HEK293 (cell line): Measurements from ENCODE around the gene NT5DC3.

Experiments
- CTCF ChIA-PET: fragments of 350-600 bp; formaldehyde crosslinking; extraction: SDS; loops from one replicate; lab custom pipeline; 2021; ENCODE audit warnings: antibody characterized with exemption; lab: Yijun Ruan, JAX
- POLR2A ChIA-PET: fragments of 300-600 bp; formaldehyde crosslinking; extraction: SDS; loops from one replicate; lab custom pipeline; 2020; ENCODE audit warnings: antibody characterized with exemption, inconsistent platforms; lab: Yijun Ruan, JAX
- H3K27ac ChIP-seq: fragments of 200-500 bp; sonication (Bioruptor generic); 2 replicates; pipeline ENCODE4 v1.5.1; 2014; ENCODE audit warnings: low read depth, low read length, control low read depth, inconsistent platforms; ENCODE audit errors: extremely low read depth
- H3K36me3 ChIP-seq, 2 experiments: fragments of 200-500 bp in 1 of 2; sonication (Bioruptor generic) in 1 of 2; 1 replicate in 1 of 2; 2 replicates in 1 of 2; pipeline ENCODE4 v1.5.1; 2014 to 2017; ENCODE audit warnings: inconsistent platforms in 2 of 2, low read length in 2 of 2; ENCODE audit not compliant: control insufficient read depth in 2 of 2, insufficient read depth in 1 of 2
- H3K4me1 ChIP-seq: fragments of 200-500 bp; sonication (Bioruptor generic); 2 replicates; pipeline ENCODE4 v1.5.1; 2014; ENCODE audit warnings: mild to moderate bottlenecking, low read length, inconsistent platforms; ENCODE audit not compliant: control insufficient read depth, insufficient read depth
- H3K4me3 ChIP-seq: 2 replicates; pipeline ENCODE4 v1.5.1; 2011; ENCODE audit warnings: low read depth, mild to moderate bottlenecking, control low read depth, low read length, moderate library complexity
- H3K9me3 ChIP-seq: fragments of 200-500 bp; sonication (Bioruptor generic); 2 replicates; pipeline ENCODE4 v1.5.1; 2014; ENCODE audit warnings: low read depth, low read length, inconsistent platforms; ENCODE audit not compliant: control insufficient read depth, insufficient read depth
- KLF1 ChIP-seq: fragments of 450-650 bp; formaldehyde crosslinking; IDR thresholded peaks from 2 replicates; pipeline ENCODE4 v1.5.1; 2016; ENCODE audit warnings: missing biosample characterization, missing genetic modification characterization
- KLF10 ChIP-seq: fragments of 450-650 bp; IDR thresholded peaks from 2 replicates; pipeline ENCODE4 v1.5.1; 2018; ENCODE audit warnings: missing biosample characterization, mild to moderate bottlenecking, missing genetic modification characterization
- KLF8 ChIP-seq: fragments of 450-650 bp; formaldehyde crosslinking; IDR thresholded peaks from 2 replicates; pipeline ENCODE4 v1.5.1; 2016; ENCODE audit warnings: missing biosample characterization, missing genetic modification characterization
- PBX3 ChIP-seq: sonication (generic); formaldehyde crosslinking; IDR thresholded peaks from 2 replicates; pipeline ENCODE4 v1.8.1; 2022; ENCODE audit warnings: mild to moderate bottlenecking, moderate library complexity, missing genetic modification reagents
- SETDB1 ChIP-seq: IDR thresholded peaks from one replicate; pipeline ENCODE4 v1.6.1; 2017; ENCODE audit warnings: mild to moderate bottlenecking, low read length, moderate library complexity, mixed read lengths; ENCODE audit not compliant: insufficient read length
- TRIM28 ChIP-seq: IDR thresholded peaks from 2 replicates; pipeline ENCODE4 v1.6.1; 2011; ENCODE audit warnings: low read length, control low read depth, borderline replicate concordance
- TSHZ1 ChIP-seq: fragments of 450-650 bp; formaldehyde crosslinking; IDR thresholded peaks from 2 replicates; pipeline ENCODE4 v1.5.1; 2016; ENCODE audit warnings: missing biosample characterization, missing genetic modification characterization, borderline replicate concordance
- ZBTB20 ChIP-seq: fragments of 450-650 bp; formaldehyde crosslinking; IDR thresholded peaks from 2 replicates; pipeline ENCODE4 v1.5.1; 2016; ENCODE audit warnings: missing biosample characterization, missing genetic modification characterization
- ZNF133 ChIP-seq: fragments of 450-650 bp; formaldehyde crosslinking; IDR thresholded peaks from 2 replicates; pipeline ENCODE4 v1.5.1; 2016; ENCODE audit warnings: missing biosample characterization, missing genetic modification characterization
- ZNF138 ChIP-seq: fragments of 450-650 bp; formaldehyde crosslinking; IDR thresholded peaks from 2 replicates; pipeline ENCODE4 v1.5.1; 2016; ENCODE audit warnings: missing biosample characterization, missing genetic modification characterization, borderline replicate concordance
- ZNF157 ChIP-seq: fragments of 450-650 bp; formaldehyde crosslinking; IDR thresholded peaks from 2 replicates; pipeline ENCODE4 v1.5.1; 2016; ENCODE audit warnings: missing biosample characterization, missing genetic modification characterization
- ZNF18 ChIP-seq: fragments of 450-650 bp; formaldehyde crosslinking; IDR thresholded peaks from 2 replicates; pipeline ENCODE4 v1.5.1; 2016; ENCODE audit warnings: missing biosample characterization, missing genetic modification characterization
- ZNF324 ChIP-seq: fragments of 450-650 bp; formaldehyde crosslinking; IDR thresholded peaks from 2 replicates; pipeline ENCODE4 v1.5.1; 2016; ENCODE audit warnings: missing biosample characterization, missing genetic modification characterization
- ZNF350 ChIP-seq: fragments of 450-650 bp; formaldehyde crosslinking; IDR thresholded peaks from 2 replicates; pipeline ENCODE4 v1.5.0; 2017; ENCODE audit warnings: missing biosample characterization, mild to moderate bottlenecking, missing genetic modification characterization
- ZNF37A ChIP-seq: fragments of 450-650 bp; IDR thresholded peaks from 2 replicates; pipeline ENCODE4 v1.5.1; 2018; ENCODE audit warnings: missing biosample characterization, missing genetic modification characterization
- ZNF394 ChIP-seq: fragments of 450-650 bp; formaldehyde crosslinking; IDR thresholded peaks from 2 replicates; pipeline ENCODE4 v1.5.1; 2016; ENCODE audit warnings: missing biosample characterization, missing genetic modification characterization, mild to moderate bottlenecking, moderate library complexity, borderline replicate concordance
- ZNF398 ChIP-seq: fragments of 450-650 bp; formaldehyde crosslinking; IDR thresholded peaks from 2 replicates; pipeline ENCODE4 v1.5.1; 2017; ENCODE audit warnings: missing biosample characterization, missing genetic modification characterization
- ZNF621 ChIP-seq: fragments of 450-650 bp; formaldehyde crosslinking; IDR thresholded peaks from 2 replicates; pipeline ENCODE4 v1.5.1; 2017; ENCODE audit warnings: missing biosample characterization, missing genetic modification characterization
- ZNF629 ChIP-seq: fragments of 450-650 bp; formaldehyde crosslinking; IDR thresholded peaks from 2 replicates; pipeline ENCODE4 v1.5.1; 2017; ENCODE audit warnings: missing biosample characterization, missing genetic modification characterization
- ZNF704 ChIP-seq: fragments of 450-650 bp; formaldehyde crosslinking; IDR thresholded peaks from 2 replicates; pipeline ENCODE4 v1.5.1; 2016; ENCODE audit warnings: missing biosample characterization, missing genetic modification characterization
- ZNF776 ChIP-seq: fragments of 450-650 bp; formaldehyde crosslinking; IDR thresholded peaks from 2 replicates; pipeline ENCODE4 v1.5.0; 2017; ENCODE audit warnings: missing biosample characterization, missing genetic modification characterization, borderline replicate concordance
- ZNF792 ChIP-seq: fragments of 450-650 bp; formaldehyde crosslinking; IDR thresholded peaks from 2 replicates; pipeline ENCODE4 v1.5.1; 2016; ENCODE audit warnings: missing biosample characterization, missing genetic modification characterization

NT5DC3 gene

GRCh38 chr12:103851127-103851526 is 10.1 kb upstream of the NT5DC3 start:
- POLR2A ChIA-PET = interaction anchor here (0.6 kb wide), 1 partner anchor 34 kb away, joined by 3 read pairs; no protein-coding TSS in a partner anchor
- no peak overlapping the region for H3K4me3 ChIP-seq
- TF ChIP-seq ZNF324 (tag by site-specific recombination) (no peak), SETDB1 (no peak), ZNF398 (tag by site-specific recombination) (no peak), ZNF792 (tag by site-specific recombination) (no peak), ZNF157 (tag by site-specific recombination) (no peak), ZNF133 (tag by site-specific recombination) (no peak), ZNF37A (tag by site-specific recombination) (no peak), ZNF776 (no peak), PBX3 (CRISPR knock-in tag) (no peak), TRIM28 (no peak), KLF1 (tag by site-specific recombination) (no peak), ZNF621 (tag by site-specific recombination) (no peak), ZNF629 (tag by site-specific recombination) (no peak), ZBTB20 (tag by site-specific recombination) (no peak)
- no peak overlapping the region for H3K27ac ChIP-seq
- peaks cover 10% of the 10 kb centered on the region; the same call in 1 of the 2 replicates for H3K4me1 ChIP-seq
- CTCF ChIA-PET = interaction anchor here (0.5 to 0.9 kb wide), 2 partner anchors 19 to 218 kb away, joined by 3 read pairs; no protein-coding TSS in a partner anchor
- no peaks in the 10 kb centered on the region for H3K36me3 ChIP-seq
- H3K9me3 ChIP-seq = no peaks in the 10 kb centered on the region

GRCh38 chr12:103850429-103850828 is 9.4 kb upstream of the NT5DC3 start:
- H3K36me3 ChIP-seq = no peaks in the 10 kb centered on the region
- H3K4me1 ChIP-seq = peaks cover 6% of the 10 kb centered on the region; the same call in 1 of the 2 replicates
- H3K9me3 ChIP-seq = no peaks in the 10 kb centered on the region
- no peak overlapping the region for H3K27ac ChIP-seq
- TF ChIP-seq KLF10 (tag by site-specific recombination) (no peak), ZNF394 (tag by site-specific recombination) (no peak), ZNF18 (tag by site-specific recombination) (no peak), ZNF350 (no peak), ZNF138 (tag by site-specific recombination) (no peak), TSHZ1 (tag by site-specific recombination) (no peak), KLF8 (tag by site-specific recombination) (no peak), ZNF704 (no peak)
- CTCF ChIA-PET = no interaction called here
- H3K4me3 ChIP-seq = no peak overlapping the region
- POLR2A ChIA-PET = no interaction called here
